Measurements from ENCODE around the gene LPAR3.

The LPAR3 gene

DNA sequence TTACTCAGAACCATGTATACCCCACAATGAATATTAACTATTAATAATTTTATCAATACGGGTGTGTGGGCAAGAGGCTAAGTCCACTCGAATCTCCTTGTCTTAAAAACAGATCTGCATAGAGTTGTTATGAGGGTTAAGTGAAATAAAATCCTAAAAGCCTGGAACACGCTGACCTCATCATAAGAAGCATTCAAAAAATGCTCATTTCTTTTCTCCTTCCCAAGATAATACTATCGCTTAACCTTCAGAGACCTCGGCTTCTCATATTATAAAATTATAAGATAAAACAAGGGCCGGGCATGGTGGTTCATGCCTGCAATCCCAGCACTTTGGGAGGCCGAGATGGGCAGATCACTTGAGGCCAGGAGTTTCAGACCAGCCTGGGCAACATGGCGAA, 35.1 kb downstream of the LPAR3 start:
- TF ChIP-seq, protein P1, sequence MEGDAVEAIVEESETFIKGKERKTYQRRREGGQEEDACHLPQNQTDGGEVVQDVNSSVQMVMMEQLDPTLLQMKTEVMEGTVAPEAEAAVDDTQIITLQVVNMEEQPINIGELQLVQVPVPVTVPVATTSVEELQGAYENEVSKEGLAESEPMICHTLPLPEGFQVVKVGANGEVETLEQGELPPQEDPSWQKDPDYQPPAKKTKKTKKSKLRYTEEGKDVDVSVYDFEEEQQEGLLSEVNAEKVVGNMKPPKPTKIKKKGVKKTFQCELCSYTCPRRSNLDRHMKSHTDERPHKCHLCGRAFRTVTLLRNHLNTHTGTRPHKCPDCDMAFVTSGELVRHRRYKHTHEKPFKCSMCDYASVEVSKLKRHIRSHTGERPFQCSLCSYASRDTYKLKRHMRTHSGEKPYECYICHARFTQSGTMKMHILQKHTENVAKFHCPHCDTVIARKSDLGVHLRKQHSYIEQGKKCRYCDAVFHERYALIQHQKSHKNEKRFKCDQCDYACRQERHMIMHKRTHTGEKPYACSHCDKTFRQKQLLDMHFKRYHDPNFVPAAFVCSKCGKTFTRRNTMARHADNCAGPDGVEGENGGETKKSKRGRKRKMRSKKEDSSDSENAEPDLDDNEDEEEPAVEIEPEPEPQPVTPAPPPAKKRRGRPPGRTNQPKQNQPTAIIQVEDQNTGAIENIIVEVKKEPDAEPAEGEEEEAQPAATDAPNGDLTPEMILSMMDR (IDR thresholded peaks at IDR 0.05; ENCODE audit: low read depth, low read length), result no peak
- no peaks in the 10 kb centered on the region for H3K9me3 ChIP-seq
- no peaks in the 10 kb centered on the region for H3K27me3 ChIP-seq
- H3K4me1 ChIP-seq, result peaks cover 5% of the 10 kb centered on the region; the same call in 1 of the 2 replicates
- DNase-seq, result no peak
- no peak overlapping the region for H3K4me3 ChIP-seq (ENCODE audit: low read depth, low read length)
- no peaks in the 10 kb centered on the region for H3K36me3 ChIP-seq

DNA sequence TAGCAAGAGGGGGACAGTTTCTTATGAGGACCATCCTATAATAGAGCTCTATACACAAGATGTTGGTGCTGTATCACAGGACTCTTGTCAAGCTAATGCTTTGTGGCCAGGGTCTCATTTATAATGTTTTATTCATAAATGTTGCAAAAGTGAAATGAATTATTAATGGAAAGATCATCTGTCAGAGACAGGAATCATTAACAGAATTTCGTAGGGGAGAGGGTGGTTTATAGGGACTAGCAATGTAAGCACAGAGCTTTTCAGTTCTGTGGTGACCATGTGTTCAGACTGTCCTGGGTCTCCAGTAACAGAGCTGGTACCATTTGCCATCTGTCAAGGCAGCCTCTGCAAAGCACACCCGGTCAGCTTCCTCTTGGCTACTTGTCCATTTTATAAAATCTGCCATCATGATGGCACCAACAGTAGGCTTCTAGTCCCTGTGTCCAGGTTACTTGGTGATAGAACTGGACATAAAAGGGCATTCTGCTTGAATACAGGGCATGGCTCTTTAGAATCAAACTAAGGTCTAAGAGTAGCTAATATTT, 36.2 kb downstream of the LPAR3 start:
- Histone ChIP-seq H3K4me1 (peaks cover 5% of the 10 kb centered on the region; the same call in 1 of the 2 replicates), H3K4me3 (ENCODE audit: low read depth, low read length) (no peak overlapping the region), H3K36me3 (no peaks in the 10 kb centered on the region), H3K9me3 (no peaks in the 10 kb centered on the region), H3K27me3 (no peaks in the 10 kb centered on the region)
- TF ChIP-seq, protein P1 (IDR thresholded peaks at IDR 0.05; ENCODE audit: low read depth, low read length), result no peak
- no peak for DNase-seq

GRCh38 chr1:84855691-84856630, 37.0 kb downstream of the LPAR3 start:
- TF ChIP-seq, protein P1 (IDR thresholded peaks at IDR 0.05; ENCODE audit: low read depth, low read length), result no peak
- DNase-seq, result no peak
- H3K9me3 ChIP-seq, result no peaks in the 10 kb centered on the region
- no peaks in the 10 kb centered on the region for H3K36me3 ChIP-seq
- H3K4me3 ChIP-seq (ENCODE audit: low read depth, low read length), result no peak overlapping the region
- peaks cover 5% of the 10 kb centered on the region; the same call in 1 of the 2 replicates for H3K4me1 ChIP-seq
- H3K27me3 ChIP-seq, result no peaks in the 10 kb centered on the region

GRCh38 chr1:84855168-84855567, 37.8 kb downstream of the LPAR3 start:
- DNase-seq, result no peak
- Histone ChIP-seq H3K27me3 (no peaks in the 10 kb centered on the region), H3K4me3 (ENCODE audit: low read depth, low read length) (no peak overlapping the region), H3K36me3 (no peaks in the 10 kb centered on the region), H3K4me1 (peaks cover 5% of the 10 kb centered on the region; the same call in 1 of the 2 replicates), H3K9me3 (no peaks in the 10 kb centered on the region)
- TF ChIP-seq, protein P1 (IDR thresholded peaks at IDR 0.05; ENCODE audit: low read depth, low read length), result no peak

- Histone ChIP-seq H3K4me3 (ENCODE audit: low read depth, low read length) (no peak overlapping the region), H3K4me1 (peaks cover 5% of the 10 kb centered on the region; the same call in 1 of the 2 replicates), H3K27me3 (no peaks in the 10 kb centered on the region), H3K9me3 (no peaks in the 10 kb centered on the region), H3K36me3 (no peaks in the 10 kb centered on the region)
- DNase-seq, result no peak
- TF ChIP-seq, protein P1 (IDR thresholded peaks at IDR 0.05; ENCODE audit: low read depth, low read length), result no peak
Observed at GRCh38 chr1:84853741-84854721, 39.0 kb downstream of the LPAR3 start.
